Panc1 (cell line): Measurements from ENCODE around the gene EFNA5. TPM values are rescaled to one million over a fixed set of nuclear protein-coding genes. Genes with fewer than 3 reads are reported as not detected.

Experiments
- ATAC-seq: fragments of 200-7000 bp; cut with Tn5 transposase; 2 replicates; pipeline ENCODE4 v1.9.1; 2020; ENCODE audit warnings: mild to moderate bottlenecking, moderate library complexity
- BruUV-seq: library from RNA; stranded (reverse); fragments of 400-500 nt; replicated peaks from 2 replicates; lab custom pipeline; 2021; lab: Mats Ljungman, UMichigan
- CTCF ChIA-PET: fragments of 300-600 bp; sonication (Branson Sonifier 250); formaldehyde crosslinking; loops from one replicate; lab custom pipeline; 2022; ENCODE audit warnings: antibody characterized with exemption; lab: Charles Lee
- POLR2A ChIA-PET: fragments of 300-600 bp; sonication (Branson Sonifier 250); formaldehyde crosslinking; loops from one replicate; lab custom pipeline; 2022; ENCODE audit warnings: antibody characterized with exemption; lab: Charles Lee
- DNase-seq: peaks from one replicate; pipeline ENCODE4 v3.0.0-alpha.2; 2010; ENCODE audit warnings: low read depth, low spot score
- H3K27ac ChIP-seq: 2 replicates; pipeline ENCODE4 v1.5.1; 2011; ENCODE audit warnings: mild to moderate bottlenecking, low read length, inconsistent platforms
- H3K27me3 ChIP-seq: fragments of 200-500 bp; sonication (Bioruptor generic); 2 replicates; pipeline ENCODE4 v1.6.0; 2014; ENCODE audit warnings: low read length, inconsistent platforms; ENCODE audit not compliant: control insufficient read depth, insufficient read depth
- H3K36me3 ChIP-seq: fragments of 200-500 bp; sonication (Bioruptor generic); 2 replicates; pipeline ENCODE4 v1.5.1; 2014; ENCODE audit warnings: inconsistent platforms, mild to moderate bottlenecking, low read length, moderate library complexity; ENCODE audit not compliant: control insufficient read depth, insufficient read depth
- H3K4me1 ChIP-seq: 2 replicates; pipeline ENCODE4 v1.5.1; 2011; ENCODE audit warnings: inconsistent platforms, mild to moderate bottlenecking, low read length, moderate library complexity; ENCODE audit not compliant: control insufficient read depth, insufficient read depth
- H3K4me3 ChIP-seq, 2 experiments: 2 replicates each; pipeline ENCODE4 v1.5.1; 2011 to 2012; ENCODE audit warnings: low read depth in 2 of 2, low read length in 2 of 2, mild to moderate bottlenecking in 2 of 2, inconsistent platforms in 1 of 2, moderate library complexity in 1 of 2
- H3K9me3 ChIP-seq: fragments of 200-500 bp; sonication (Bioruptor generic); 2 replicates; pipeline ENCODE4 v1.5.1; 2014; ENCODE audit warnings: low read depth, mild to moderate bottlenecking, inconsistent platforms, low read length, moderate library complexity; ENCODE audit not compliant: control insufficient read depth, insufficient read depth
- CTCF ChIP-seq: fragments of 450-650 bp; IDR thresholded peaks from 2 replicates; pipeline ENCODE4 v1.5.1; 2017; ENCODE audit warnings: mild to moderate bottlenecking
- POLR2AphosphoS5 ChIP-seq: IDR thresholded peaks from 2 replicates; pipeline ENCODE4 v1.6.1; 2012; ENCODE audit warnings: mild to moderate bottlenecking, low read depth, low read length, moderate library complexity
- REST ChIP-seq, 2 experiments: IDR thresholded peaks; 2 replicates each; pipeline ENCODE4 v1.6.1; 2011 to 2012; ENCODE audit warnings: low read depth in 2 of 2, control low read depth in 1 of 2, low read length in 1 of 2, mild to moderate bottlenecking in 1 of 2, moderate library complexity in 1 of 2; ENCODE audit not compliant: insufficient read depth in 1 of 2
- SIN3A ChIP-seq: IDR thresholded peaks from 2 replicates; pipeline ENCODE4 v1.6.1; 2012; ENCODE audit warnings: low read depth, mild to moderate bottlenecking, low read length, moderate library complexity, borderline replicate concordance; ENCODE audit not compliant: insufficient read depth
- TCF7L2 ChIP-seq: IDR thresholded peaks from 2 replicates; pipeline ENCODE4 v1.6.1; 2011; ENCODE audit warnings: mild to moderate bottlenecking, low read depth, low read length, inconsistent platforms
- in situ Hi-C: cut with HindIII; loops from 2 replicates; pipeline ENCODE4 v1.10.0; 2016; ENCODE audit warnings: low sequenced_read_pairs, low pct_unique_long_range_greater_than_20kb
- intact Hi-C: fragments of 100-400 bp; cut with micrococcal nuclease; formaldehyde crosslinking; loops from one replicate; pipeline ENCODE4 v1.10.0; 2022; ENCODE audit not compliant: unreplicated experiment
- total RNA-seq: library from RNA; stranded (reverse); gene quantifications from one replicate; pipeline ENCODE4 v1.2.1, GENCODE V29; 2021; ENCODE audit not compliant: unreplicated experiment

The EFNA5 gene
- total RNA-seq, 1 experiment from 2014 or later = 30.5 TPM

GRCh38 chr5:107470295-107470582, 200.5 kb downstream of the EFNA5 start:
- Histone ChIP-seq H3K4me3 (peak overlapping the region in 1 of 2 experiments; percentile 3; a peak in 1 of 4 replicates), H3K9me3 (no peaks in the 10 kb centered on the region), H3K36me3 (no peaks in the 10 kb centered on the region), H3K27me3 (no peaks in the 10 kb centered on the region), H3K4me1 (peaks cover 69% of the 10 kb centered on the region), H3K27ac (peak overlapping the region; percentile 86)
- in situ Hi-C loops = no loop called here
- DNase-seq (no peak), ATAC-seq (peak; percentile 31; the same call in 1 of the 2 replicates)
- CTCF ChIA-PET = no interaction called here
- intact Hi-C loops = loop anchor here (10.0 kb wide), 1 partner anchor 195 kb away; no protein-coding TSS in a partner anchor
- no TSS peak for BruUV-seq
- TF ChIP-seq POLR2AphosphoS5 (no peak), CTCF (no peak), SIN3A (no peak), REST (IDR thresholded peaks at IDR 0.05; ENCODE audit: insufficient read depth in 1 of 2, low read depth in 2 of 2, low read length in 1 of 2) (no peak), TCF7L2 (no peak)
- POLR2A ChIA-PET = no interaction called here

- peak; percentile 81 for ATAC-seq
Observed at GRCh38 chr5:107469485-107470294, 201.0 kb downstream of the EFNA5 start.

More at GRCh38 chr5:107469485-107470294, 201.0 kb downstream of the EFNA5 start:
- Histone ChIP-seq H3K36me3 (no peaks in the 10 kb centered on the region), H3K27me3 (no peaks in the 10 kb centered on the region), H3K27ac (peak overlapping the region; percentile 86), H3K4me1 (peaks cover 69% of the 10 kb centered on the region), H3K4me3 (peak overlapping the region in 1 of 2 experiments; percentile 6; a peak in 1 of 4 replicates), H3K9me3 (no peaks in the 10 kb centered on the region)
- in situ Hi-C loops (no loop called here), intact Hi-C loops (loop anchor here (10.0 kb wide), 1 partner anchor 195 kb away; no protein-coding TSS in a partner anchor)
- ChIA-PET CTCF (interaction anchor here (0.6 kb wide), 1 partner anchor 205 kb away, joined by 4 read pairs; no protein-coding TSS in a partner anchor), POLR2A (interaction anchor here (0.6 to 0.7 kb wide), 3 partner anchors 21 to 413 kb away, joined by 3 to 4 read pairs (median 3); no protein-coding TSS in a partner anchor)
- DNase-seq = peak; percentile 92
- TF ChIP-seq REST (IDR thresholded peaks at IDR 0.05; ENCODE audit: insufficient read depth in 1 of 2, low read depth in 2 of 2, low read length in 1 of 2) = no peak
- peak; percentile 50; the same call in 1 of the 2 replicates for TF ChIP-seq TCF7L2
- TF ChIP-seq POLR2AphosphoS5 = no peak
- TF ChIP-seq SIN3A = no peak
- no peak for TF ChIP-seq CTCF
- no TSS peak for BruUV-seq
